ENCODE data around the gene SGPP2.
A peak's percentile ranks its signal among the peaks of the same experiment; 100 is the strongest.

SGPP2 gene

DNA sequence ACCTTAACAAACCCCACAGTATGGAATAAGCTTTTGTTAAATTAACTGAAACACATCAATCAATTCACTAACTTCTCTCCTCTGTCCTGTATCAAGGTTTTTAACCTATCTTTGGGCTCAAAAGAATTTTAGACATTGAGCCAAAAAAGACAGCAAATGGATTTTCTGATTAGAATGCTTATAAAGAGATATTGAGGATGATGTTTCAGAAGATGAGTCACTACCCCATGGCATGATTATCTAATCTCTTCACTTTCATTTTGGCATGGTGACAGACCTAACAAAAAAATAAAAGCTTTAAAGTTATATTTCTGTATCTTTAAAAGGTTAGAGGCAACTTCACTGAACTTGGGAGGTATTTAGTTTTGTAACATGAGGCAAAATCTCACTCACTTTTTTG lies 55.5 kb downstream of the SGPP2 start:
- no peak for DNase-seq

DNA sequence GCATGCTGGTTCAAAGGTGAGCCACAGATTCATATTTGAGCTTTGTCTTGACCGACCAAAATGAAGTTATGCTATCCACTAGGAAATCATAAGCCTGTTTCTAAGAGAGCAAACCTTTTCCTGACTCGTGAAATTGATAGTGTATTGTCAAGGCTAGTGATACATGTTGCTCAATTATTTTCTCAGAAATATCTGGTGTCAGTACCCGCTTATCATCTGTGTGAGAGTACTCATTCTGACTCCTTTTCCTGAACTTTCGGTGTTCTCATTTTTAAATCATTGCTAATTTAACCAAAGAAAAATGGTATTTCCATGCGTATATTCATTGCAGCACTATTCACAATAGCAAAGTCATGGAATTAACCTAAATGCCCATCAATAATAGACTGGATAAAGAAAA lies 56.2 kb downstream of the SGPP2 start:
- no peak for DNase-seq

- DNase-seq, result no peak
These were observed 57.6 kb downstream of the SGPP2 start for GRCh38 chr2:222481941-222482340.

GRCh38 chr2:222483513-222484039 lies 59.2 kb downstream of the SGPP2 start:
- no peak for DNase-seq

GRCh38 chr2:222485367-222486211 lies 61.2 kb downstream of the SGPP2 start:
- no peak for DNase-seq

GRCh38 chr2:222490131-222490530 lies 65.8 kb downstream of the SGPP2 start:
- DNase-seq, result no peak

GRCh38 chr2:222492683-222493082 lies 68.3 kb downstream of the SGPP2 start:
- no peak for DNase-seq

GRCh38 chr2:222494104-222494739 lies 69.9 kb downstream of the SGPP2 start:
- DNase-seq, result no peak

DNA sequence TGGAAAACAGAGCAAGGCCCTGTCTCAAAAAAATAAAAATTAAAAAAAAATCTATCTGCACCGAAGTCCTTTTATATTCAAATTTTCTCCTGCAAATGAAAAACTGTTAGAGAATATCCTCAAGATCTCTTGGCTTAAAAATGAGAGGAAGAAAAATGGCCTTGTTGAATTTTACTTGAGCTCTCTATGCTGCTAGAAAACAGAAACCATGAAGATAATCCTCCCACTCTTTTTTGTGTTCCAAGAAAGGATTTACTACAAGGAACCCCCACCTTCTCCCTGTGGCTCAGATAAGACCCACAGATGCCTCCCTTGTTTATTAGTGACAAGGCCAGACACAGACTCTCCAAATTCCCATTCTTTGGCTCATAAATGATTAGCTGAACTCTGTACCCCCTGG lies 71.0 kb downstream of the SGPP2 start:
- no peak for DNase-seq

DNA sequence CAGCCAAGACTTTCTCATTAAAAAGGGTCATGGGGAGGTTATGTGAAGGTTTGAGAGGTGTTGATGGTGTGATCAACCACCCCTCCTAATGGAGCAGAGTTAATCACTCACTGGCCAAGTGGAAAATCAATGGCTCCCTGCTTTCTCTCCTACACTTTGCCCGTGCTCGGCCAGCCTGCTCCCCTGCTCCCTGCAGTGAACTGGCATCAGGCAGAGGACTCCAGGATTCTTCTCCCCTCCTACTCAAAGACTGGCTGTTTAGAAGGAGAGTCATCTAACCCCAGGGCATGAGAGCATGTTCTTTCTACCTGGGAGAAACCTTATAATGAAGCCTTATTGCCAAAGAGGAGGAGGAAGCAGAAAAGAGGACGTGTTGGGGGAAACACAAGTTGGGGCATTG lies 74.9 kb downstream of the SGPP2 start:
- peak; percentile 68 for DNase-seq

DNA sequence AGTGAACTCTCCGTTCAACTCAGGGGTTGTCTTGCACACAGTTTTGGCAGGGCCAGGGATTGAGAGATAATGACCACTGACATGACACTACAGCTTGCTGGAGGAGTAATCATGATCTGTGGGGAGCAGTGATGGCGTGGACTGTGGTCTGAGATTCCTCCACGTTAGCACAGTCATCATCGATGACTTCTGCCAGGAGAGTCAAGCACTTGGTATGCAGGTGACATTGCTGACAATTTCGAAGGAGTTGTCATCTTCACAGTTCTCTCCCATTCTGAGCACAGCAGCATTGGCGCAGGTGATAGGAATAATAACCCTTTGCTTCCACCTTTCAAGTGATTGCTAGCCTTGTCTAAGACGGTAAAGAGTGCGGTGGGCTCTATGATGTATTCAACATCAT lies 79.8 kb downstream of the SGPP2 start:
- DNase-seq, result no peak

DNA sequence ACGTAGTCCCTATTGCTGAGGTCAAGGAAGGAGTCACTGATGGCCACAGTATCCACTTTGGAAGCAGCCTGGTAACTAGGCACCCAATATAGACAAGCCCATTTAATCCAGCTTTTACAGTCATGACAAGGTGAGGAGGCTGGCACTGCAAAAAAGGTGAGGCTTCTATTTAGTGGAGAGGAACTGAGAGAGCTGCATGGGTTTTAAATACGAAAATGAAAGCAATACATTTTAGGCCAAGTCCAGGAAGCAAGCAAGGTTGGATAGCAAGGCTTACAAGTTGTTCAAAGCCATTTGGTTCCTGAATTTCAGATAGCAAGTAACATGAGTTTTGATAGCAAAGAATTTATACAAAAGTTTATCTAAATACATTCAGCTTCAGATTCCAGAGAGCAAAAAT lies 80.4 kb downstream of the SGPP2 start:
- no peak for DNase-seq

- no peak for DNase-seq
These were observed 82.0 kb downstream of the SGPP2 start for GRCh38 chr2:222506230-222506935.

- no peak for DNase-seq
These were observed 90.6 kb downstream of the SGPP2 start for GRCh38 chr2:222514901-222515300.

- peak; percentile 68 for DNase-seq
These were observed 94.4 kb downstream of the SGPP2 start for GRCh38 chr2:222518570-222519381.

GRCh38 chr2:222521099-222521498 lies 96.8 kb downstream of the SGPP2 start:
- DNase-seq, result no peak

GRCh38 chr2:222522082-222522481 lies 97.7 kb downstream of the SGPP2 start:
- DNase-seq, result no peak

DNA sequence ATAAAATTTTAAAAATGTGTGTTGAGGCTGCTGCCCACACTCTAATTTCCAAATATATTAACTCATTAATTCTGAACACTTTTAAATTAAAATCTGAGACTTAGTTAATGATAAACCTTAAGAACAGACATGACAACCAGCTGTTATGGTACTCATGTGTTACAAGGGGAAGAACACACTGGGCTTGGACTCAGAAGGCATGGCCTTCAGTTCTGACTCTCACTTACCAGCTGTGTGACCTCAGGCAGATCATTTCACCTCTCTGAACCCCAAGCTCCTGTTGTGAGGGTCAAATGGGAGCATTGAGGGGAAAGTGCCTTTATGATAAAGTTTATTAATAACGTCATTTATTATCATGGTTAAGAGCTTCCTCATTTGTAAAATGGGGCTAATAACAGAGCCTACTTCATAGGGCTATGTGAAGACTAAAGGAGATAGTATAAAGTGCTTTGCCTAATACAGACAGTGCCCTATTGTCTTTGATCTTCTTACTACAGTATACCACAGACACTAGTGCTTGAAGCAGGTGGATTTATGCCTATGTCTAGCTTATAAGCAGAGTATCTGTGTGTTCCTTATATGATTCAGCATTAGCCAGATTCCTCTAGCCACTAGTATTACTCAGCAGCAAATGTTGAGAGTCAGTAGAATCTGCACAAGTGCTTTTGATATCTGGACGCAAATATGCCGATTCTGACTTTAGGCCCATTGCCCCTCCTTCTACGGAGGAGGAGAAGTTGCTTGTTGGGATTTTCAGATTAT lies 99.6 kb downstream of the SGPP2 start:
- DNase-seq, result no peak

GRCh38 chr2:222525811-222526210 lies 101.5 kb downstream of the SGPP2 start:
- no peak for DNase-seq

GRCh38 chr2:222526480-222527277 lies 102.3 kb downstream of the SGPP2 start:
- no peak for DNase-seq

- DNase-seq, result no peak
These were observed 108.0 kb downstream of the SGPP2 start for GRCh38 chr2:222532315-222532714.

Measured in islet precursor cell (in vitro differentiated cells).